SK-N-SH (cell line): ENCODE measurements around the gene RBMS1. TPM values are rescaled to one million over a fixed set of nuclear protein-coding genes. Genes with fewer than 3 reads are reported as not detected.

Experiments
- CTCF ChIA-PET: fragments of 300-600, 350-600 bp; formaldehyde crosslinking; extraction: SDS; loops from one replicate; lab custom pipeline; 2021; lab: Yijun Ruan, JAX
- POLR2A ChIA-PET: fragments of 350-600 bp; sonication (Branson Sonifier 250); formaldehyde crosslinking; extraction: SDS; loops from one replicate; lab custom pipeline; 2020; ENCODE audit warnings: antibody characterized with exemption, inconsistent platforms; lab: Yijun Ruan, JAX
- DNase-seq: peaks from one replicate; pipeline ENCODE4 v3.0.0; 2012
- H2AFZ ChIP-seq: fragments of 200-600 bp; sonication (generic); 2 replicates; pipeline ENCODE4 v1.8.1; 2016; ENCODE audit warnings: antibody characterized with exemption, mild to moderate bottlenecking, low read depth
- H3F3A ChIP-seq: fragments of 200-600 bp; sonication (generic); replicated peaks from 2 replicates; pipeline ENCODE3; 2016; ENCODE audit warnings: antibody characterized with exemption, mild to moderate bottlenecking; ENCODE audit not compliant: insufficient read depth
- H3K27ac ChIP-seq, 2 experiments: fragments of 200-500 bp in 1 of 2; fragments of 200-600 bp in 1 of 2; sonication (Bioruptor generic) in 1 of 2; sonication (generic), shearing (Covaris generic) in 1 of 2; 2 replicates each; pipeline versions ENCODE4 v1.5.1 to v1.6.1; 2014 to 2016; ENCODE audit warnings: low read depth in 2 of 2, inconsistent platforms in 1 of 2, low read length in 1 of 2, mild to moderate bottlenecking in 1 of 2, mixed read lengths in 1 of 2
- H3K27me3 ChIP-seq: fragments of 200-600 bp; sonication (generic), shearing (Covaris generic); 2 replicates; pipeline ENCODE4 v1.6.1; 2016; ENCODE audit warnings: mixed run types; ENCODE audit not compliant: insufficient read depth
- H3K36me3 ChIP-seq, 2 experiments: fragments of 200-500 bp in 1 of 2; fragments of 200-600 bp in 1 of 2; sonication (Bioruptor generic) in 1 of 2; sonication (generic) in 1 of 2; replicated peaks in 1 of 2; 2 replicates each; pipeline versions ENCODE3 to v1.5.1; 2014 to 2016; ENCODE audit warnings: low read length in 1 of 2, mild to moderate bottlenecking in 1 of 2; ENCODE audit not compliant: insufficient read depth in 2 of 2, control insufficient read depth in 1 of 2
- H3K4me1 ChIP-seq, 2 experiments: fragments of 200-500 bp in 1 of 2; fragments of 200-600 bp in 1 of 2; sonication (Bioruptor generic) in 1 of 2; sonication (generic), shearing (Covaris generic) in 1 of 2; 2 replicates each; pipeline versions ENCODE4 v1.5.1 to v1.6.1; 2014 to 2016; ENCODE audit warnings: low read depth in 1 of 2, low read length in 1 of 2, mixed run types in 1 of 2; ENCODE audit not compliant: insufficient read depth in 2 of 2, control insufficient read depth in 1 of 2
- H3K4me2 ChIP-seq: fragments of 200-600 bp; sonication (generic), shearing (Covaris generic); 2 replicates; pipeline ENCODE4 v1.6.1; 2017; ENCODE audit warnings: mixed run types
- H3K4me3 ChIP-seq, 2 experiments: fragments of 200-500 bp in 1 of 2; fragments of 200-600 bp in 1 of 2; sonication (Bioruptor generic) in 1 of 2; sonication (generic), shearing (Covaris generic) in 1 of 2; 2 replicates each; pipeline versions ENCODE4 v1.5.1 to v1.8.1; 2014 to 2016; ENCODE audit warnings: low read depth in 2 of 2, inconsistent platforms in 1 of 2, low read length in 1 of 2, mild to moderate bottlenecking in 1 of 2, mixed read lengths in 1 of 2, moderate library complexity in 1 of 2
- H3K79me2 ChIP-seq: fragments of 200-600 bp; sonication (generic); 2 replicates; pipeline ENCODE4 v1.8.1; 2017; ENCODE audit warnings: mild to moderate bottlenecking; ENCODE audit not compliant: insufficient read depth
- H3K9ac ChIP-seq: fragments of 200-600 bp; sonication (generic); 2 replicates; pipeline ENCODE4 v1.6.1; 2017; ENCODE audit warnings: mixed run types
- H3K9me2 ChIP-seq: fragments of 200-600 bp; sonication (generic); 2 replicates; pipeline ENCODE4 v1.6.1; 2017; ENCODE audit warnings: mixed run types
- H3K9me3 ChIP-seq: fragments of 200-600 bp; sonication (generic); 2 replicates; pipeline ENCODE4 v1.6.1; 2017; ENCODE audit warnings: mixed run types, mild to moderate bottlenecking, moderate library complexity
- H4K20me1 ChIP-seq: fragments of 200-600 bp; sonication (generic); 2 replicates; pipeline ENCODE4 v1.6.1; 2017; ENCODE audit warnings: mild to moderate bottlenecking, mixed run types; ENCODE audit not compliant: insufficient read depth
- ELF1 ChIP-seq: IDR thresholded peaks from 2 replicates; pipeline ENCODE4 v1.4.0; 2012
- EP300 ChIP-seq, 2 experiments: IDR thresholded peaks; 2 replicates each; pipeline versions ENCODE4 v1.4.0 to v1.6.1; 2012; ENCODE audit warnings: borderline replicate concordance in 1 of 2, low read depth in 1 of 2, low read length in 1 of 2
- EZH2phosphoT487 ChIP-seq: fragments of 200-600 bp; sonication (generic); IDR thresholded peaks from 2 replicates; pipeline ENCODE4 v1.6.1; 2017; ENCODE audit warnings: low read depth, mixed run types, mild to moderate bottlenecking, antibody characterized with exemption, moderate library complexity, borderline replicate concordance
- FOSL2 ChIP-seq: IDR thresholded peaks from 2 replicates; pipeline ENCODE4 v1.4.0; 2012; ENCODE audit warnings: low read depth, mild to moderate bottlenecking, moderate library complexity, borderline replicate concordance
- FOXJ3 ChIP-seq: sonication (generic); formaldehyde crosslinking; IDR thresholded peaks from 2 replicates; pipeline ENCODE4 v1.5.1; 2020; ENCODE audit warnings: mild to moderate bottlenecking, missing genetic modification reagents
- FOXM1 ChIP-seq: IDR thresholded peaks from 2 replicates; pipeline ENCODE4 v1.4.0; 2012; ENCODE audit warnings: low read depth, mild to moderate bottlenecking
- IRF3 ChIP-seq: fragments of 150-350 bp; IDR thresholded peaks from 2 replicates; pipeline ENCODE4 v1.6.1; 2016; ENCODE audit warnings: mild to moderate bottlenecking, low read depth, low read length
- JUND ChIP-seq: IDR thresholded peaks from 2 replicates; pipeline ENCODE4 v1.4.0; 2012
- NFIC ChIP-seq: IDR thresholded peaks from 2 replicates; pipeline ENCODE4 v1.4.0; 2012; ENCODE audit warnings: borderline replicate concordance
- PBX3 ChIP-seq: IDR thresholded peaks from 2 replicates; pipeline ENCODE4; 2012
- POLR2AphosphoS5 ChIP-seq: IDR thresholded peaks from 2 replicates; pipeline ENCODE4 v1.6.1; 2012; ENCODE audit warnings: low read depth, low read length
- REST ChIP-seq: IDR thresholded peaks from 2 replicates; pipeline ENCODE4 v1.6.1; 2012; ENCODE audit warnings: mild to moderate bottlenecking, low read depth, low read length, moderate library complexity
- RFX5 ChIP-seq: IDR thresholded peaks from 2 replicates; pipeline ENCODE4 v1.6.1; 2012; ENCODE audit warnings: mild to moderate bottlenecking, improper control_type of control experiment, low read length
- RXRA ChIP-seq: IDR thresholded peaks from 2 replicates; pipeline ENCODE4 v1.4.0; 2012; ENCODE audit warnings: low read depth, mild to moderate bottlenecking, borderline replicate concordance
- SMC3 ChIP-seq: IDR thresholded peaks from 2 replicates; pipeline ENCODE4 v1.6.1; 2012; ENCODE audit warnings: low read depth, low read length, improper control_type of control experiment
- TAF1 ChIP-seq: IDR thresholded peaks from 2 replicates; pipeline ENCODE4 v1.6.1; 2012; ENCODE audit warnings: low read depth, mild to moderate bottlenecking, low read length, moderate library complexity, borderline replicate concordance
- TCF12 ChIP-seq: IDR thresholded peaks from 2 replicates; pipeline ENCODE4 v1.4.0; 2012
- USF1 ChIP-seq: IDR thresholded peaks from 2 replicates; pipeline ENCODE4 v1.4.0; 2012; ENCODE audit warnings: low read depth, borderline replicate concordance
- ZBTB33 ChIP-seq: IDR thresholded peaks from 2 replicates; pipeline ENCODE4 v1.4.0; 2012; ENCODE audit warnings: low read depth, borderline replicate concordance
- WGBS: methylation state at CpG from one replicate; pipeline ENCODE4 v1.1.6; 2017; ENCODE audit warnings: low lambda C conversion rate; 5-methylcytosine and 5-hydroxymethylcytosine counted together
- polyA plus RNA-seq, 3 experiments: library from polyadenylated mRNA; depleted of rRNA; stranded (reverse); fragments of >200 nt; gene quantifications; 2 replicates each; pipeline ENCODE4 v1.2.3, GENCODE V29; 2012
- TF ChIP-seq, protein P1 (sequence below): fragments of 200-600 bp; sonication (generic); IDR thresholded peaks from 2 replicates; pipeline ENCODE4 v1.6.1; 2017; ENCODE audit warnings: antibody characterized with exemption, mild to moderate bottlenecking, moderate library complexity

Gene RBMS1
- polyA plus RNA-seq, 1 of the 3 experiments (the other 2 are of a cell fraction): 56.5 TPM

DNA sequence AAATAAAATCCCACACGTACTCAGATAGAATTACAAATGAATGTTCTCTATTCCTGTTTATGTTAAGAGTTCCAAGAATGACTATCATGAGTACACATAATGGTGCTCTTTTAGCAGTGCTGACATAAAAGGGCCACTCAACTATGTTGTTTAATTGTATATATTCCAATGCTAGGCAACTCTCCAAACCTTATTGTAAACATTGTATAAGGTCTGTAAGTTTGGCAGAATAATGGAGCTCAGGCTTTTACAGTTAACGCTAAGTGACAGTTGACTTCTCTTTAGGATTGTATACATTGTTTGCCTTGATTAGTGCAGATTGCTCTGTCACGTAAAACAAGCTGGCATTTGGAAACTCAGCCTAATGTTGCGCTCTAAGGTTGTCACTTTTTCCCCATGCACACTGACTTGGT, 20.8 kb downstream of the RBMS1 start (continued):
- TF ChIP-seq, protein P1, sequence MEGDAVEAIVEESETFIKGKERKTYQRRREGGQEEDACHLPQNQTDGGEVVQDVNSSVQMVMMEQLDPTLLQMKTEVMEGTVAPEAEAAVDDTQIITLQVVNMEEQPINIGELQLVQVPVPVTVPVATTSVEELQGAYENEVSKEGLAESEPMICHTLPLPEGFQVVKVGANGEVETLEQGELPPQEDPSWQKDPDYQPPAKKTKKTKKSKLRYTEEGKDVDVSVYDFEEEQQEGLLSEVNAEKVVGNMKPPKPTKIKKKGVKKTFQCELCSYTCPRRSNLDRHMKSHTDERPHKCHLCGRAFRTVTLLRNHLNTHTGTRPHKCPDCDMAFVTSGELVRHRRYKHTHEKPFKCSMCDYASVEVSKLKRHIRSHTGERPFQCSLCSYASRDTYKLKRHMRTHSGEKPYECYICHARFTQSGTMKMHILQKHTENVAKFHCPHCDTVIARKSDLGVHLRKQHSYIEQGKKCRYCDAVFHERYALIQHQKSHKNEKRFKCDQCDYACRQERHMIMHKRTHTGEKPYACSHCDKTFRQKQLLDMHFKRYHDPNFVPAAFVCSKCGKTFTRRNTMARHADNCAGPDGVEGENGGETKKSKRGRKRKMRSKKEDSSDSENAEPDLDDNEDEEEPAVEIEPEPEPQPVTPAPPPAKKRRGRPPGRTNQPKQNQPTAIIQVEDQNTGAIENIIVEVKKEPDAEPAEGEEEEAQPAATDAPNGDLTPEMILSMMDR: no peak
- no peak for TF ChIP-seq JUND

- DNase-seq: no peak
- CTCF ChIA-PET: interaction anchor here (0.8 kb wide), 1 partner anchor 41 kb away, joined by 3 read pairs; no protein-coding TSS in a partner anchor
- H3K4me1 ChIP-seq: peaks cover 5 to 31% of the 10 kb centered on the region in 2 experiments; a peak in 3 of 4 replicates
Observed at GRCh38 chr2:160471950-160472349, 21.7 kb downstream of the RBMS1 start.

More at GRCh38 chr2:160471950-160472349, 21.7 kb downstream of the RBMS1 start:
- Histone ChIP-seq H3K36me3 (no peaks in the 10 kb centered on the region), H4K20me1 (peaks cover 82% of the 10 kb centered on the region), H2AFZ (no peak overlapping the region), H3K27me3 (no peaks in the 10 kb centered on the region), H3K9me3 (no peaks in the 10 kb centered on the region; the same call in 1 of the 2 replicates), H3K27ac (no peak overlapping the region), H3K4me2 (no peak overlapping the region), H3K79me2 (peaks cover 91% of the 10 kb centered on the region), H3K4me3 (no peak overlapping the region), H3K9me2 (no peaks in the 10 kb centered on the region), H3F3A (no peaks in the 10 kb centered on the region), H3K9ac (no peak overlapping the region)
- POLR2A ChIA-PET: no interaction called here
- TF ChIP-seq NFIC (no peak), RXRA (no peak), ZBTB33 (no peak), EZH2phosphoT487 (no peak), PBX3 (no peak), SMC3 (no peak), RFX5 (no peak), IRF3 (no peak), FOXJ3 (CRISPR knock-in tag) (no peak), EP300 (IDR thresholded peaks at IDR 0.05; ENCODE audit: borderline replicate concordance in 1 of 2, low read depth in 1 of 2, low read length in 1 of 2) (no peak), FOSL2 (no peak), REST (no peak), TAF1 (no peak), JUND (no peak), TCF12 (no peak), POLR2AphosphoS5 (no peak), USF1 (no peak), FOXM1 (no peak), ELF1 (no peak)
- 87% methylated on average over 3 of the region's 3 CpGs for WGBS
